ENCODE measurements around the gene PEX26. TPM values are rescaled to one million over a fixed set of nuclear protein-coding genes. Genes with fewer than 3 reads are reported as not detected.
A peak's percentile ranks its signal among the peaks of the same experiment; 100 is the strongest.

PEX26 gene
- total and polyA plus RNA-seq, 9 of the 15 experiments (the other 6 are each of a cell fraction or from before 2014, with no cell fraction given) = 0.35 to 39.6 (median 17.4) TPM

- H3K27me3 ChIP-seq (ENCODE audit: control insufficient read depth in 2 of 2, insufficient read depth in 2 of 2, low read length in 2 of 2) = peaks cover 6 to 37% of the 10 kb centered on the region in 2 experiments; a peak in 3 of 5 replicates
- intact Hi-C loops (cut with micrococcal nuclease) (no loop called here), in situ Hi-C loops (cut with MboI) (no loop called here)
- no peak overlapping the region for H3K9ac ChIP-seq (ENCODE audit: insufficient read depth in 1 of 2, low read depth in 2 of 2, low read length in 2 of 2)
- no peak overlapping the region for H3K4me2 ChIP-seq (ENCODE audit: insufficient read depth, low read length)
- POLR2A ChIA-PET = no interaction called here
- peaks cover 0 to 11% of the 10 kb centered on the region in 2 experiments; a peak in 1 of 5 replicates for H3K4me1 ChIP-seq (replicated peaks in 1 of 2; ENCODE audit: control insufficient read depth in 2 of 2, insufficient read depth in 2 of 2, low read length in 2 of 2)
- DNase-seq (ENCODE audit: extremely low read depth in 1 of 4, low spot score in 3 of 4) = no peak
- no peaks in the 10 kb centered on the region for H3K9me1 ChIP-seq (ENCODE audit: control insufficient read depth, insufficient read depth, low read length)
- no peaks in the 10 kb centered on the region for H3K36me3 ChIP-seq (ENCODE audit: control insufficient read depth, insufficient read depth, low read length)
- 20% methylated on average over 6 of the region's 6 CpGs for WGBS (ENCODE audit: insufficient coverage, low coverage, missing lambda C conversion rate)
- BruUV-seq (replicated peaks) = no TSS peak
- H3K9me3 ChIP-seq (replicated peaks; ENCODE audit: control insufficient read depth, insufficient read depth, low read depth, low read length) = no peaks in the 10 kb centered on the region
- no peak for TF ChIP-seq TSC22D4 (tag; IDR thresholded peaks at IDR 0.05)
- TF ChIP-seq ZNF282 (CRISPR knock-in tag; IDR thresholded peaks at IDR 0.05) = no peak
- peak; percentile 65; the same call in 1 of the 2 replicates for TF ChIP-seq ZBTB40 (IDR thresholded peaks at IDR 0.05)
- no peak for TF ChIP-seq ZBTB40 (CRISPR knock-in tag; IDR thresholded peaks at IDR 0.05)
- no peak overlapping the region for H2AFZ ChIP-seq (ENCODE audit: low read depth, low read length)
- peak; percentile 44 for FAIRE-seq
- no peak for ATAC-seq
- H4K20me1 ChIP-seq (replicated peaks; ENCODE audit: control insufficient read depth, insufficient read depth, low read length) = 0 out of 2 replicates have a peak, but pooled peaks cover 3% of the 10 kb centered on the region
- no peak overlapping the region for H3K4me3 ChIP-seq
- no peak overlapping the region for H3K27ac ChIP-seq (ENCODE audit: extremely low read depth, low read depth, low read length)
- H3K79me2 ChIP-seq (ENCODE audit: control insufficient read depth, insufficient read depth, low read length) = no peaks in the 10 kb centered on the region
- CTCF ChIA-PET (ENCODE audit: low intra/inter-chr PET ratio) = no interaction called here
Observed at GRCh38 chr22:18112440-18112839, 34.6 kb downstream of the PEX26 start.
